SK-N-SH (cell line): ENCODE data around the gene MLLT3. TPM values are rescaled to one million over a fixed set of nuclear protein-coding genes. Genes with fewer than 3 reads are reported as not detected.

Experiments used
- CTCF ChIA-PET: fragments of 300-600, 350-600 bp; formaldehyde crosslinking; extraction: SDS; loops from one replicate; lab custom pipeline; 2021; lab: Yijun Ruan, JAX
- POLR2A ChIA-PET: fragments of 350-600 bp; sonication (Branson Sonifier 250); formaldehyde crosslinking; extraction: SDS; loops from one replicate; lab custom pipeline; 2020; ENCODE audit warnings: antibody characterized with exemption, inconsistent platforms; lab: Yijun Ruan, JAX
- DNase-seq: peaks from one replicate; pipeline ENCODE4 v3.0.0; 2012
- H2AFZ ChIP-seq: fragments of 200-600 bp; sonication (generic); 2 replicates; pipeline ENCODE4 v1.8.1; 2016; ENCODE audit warnings: antibody characterized with exemption, mild to moderate bottlenecking, low read depth
- H3F3A ChIP-seq: fragments of 200-600 bp; sonication (generic); replicated peaks from 2 replicates; pipeline ENCODE3; 2016; ENCODE audit warnings: antibody characterized with exemption, mild to moderate bottlenecking; ENCODE audit not compliant: insufficient read depth
- H3K27ac ChIP-seq, 2 experiments: fragments of 200-500 bp in 1 of 2; fragments of 200-600 bp in 1 of 2; sonication (Bioruptor generic) in 1 of 2; sonication (generic), shearing (Covaris generic) in 1 of 2; 2 replicates each; pipeline versions ENCODE4 v1.5.1 to v1.6.1; 2014 to 2016; ENCODE audit warnings: low read depth in 2 of 2, inconsistent platforms in 1 of 2, low read length in 1 of 2, mild to moderate bottlenecking in 1 of 2, mixed read lengths in 1 of 2
- H3K27me3 ChIP-seq: fragments of 200-600 bp; sonication (generic), shearing (Covaris generic); 2 replicates; pipeline ENCODE4 v1.6.1; 2016; ENCODE audit warnings: mixed run types; ENCODE audit not compliant: insufficient read depth
- H3K36me3 ChIP-seq, 2 experiments: fragments of 200-500 bp in 1 of 2; fragments of 200-600 bp in 1 of 2; sonication (Bioruptor generic) in 1 of 2; sonication (generic) in 1 of 2; replicated peaks in 1 of 2; 2 replicates each; pipeline versions ENCODE3 to v1.5.1; 2014 to 2016; ENCODE audit warnings: low read length in 1 of 2, mild to moderate bottlenecking in 1 of 2; ENCODE audit not compliant: insufficient read depth in 2 of 2, control insufficient read depth in 1 of 2
- H3K4me1 ChIP-seq, 2 experiments: fragments of 200-500 bp in 1 of 2; fragments of 200-600 bp in 1 of 2; sonication (Bioruptor generic) in 1 of 2; sonication (generic), shearing (Covaris generic) in 1 of 2; 2 replicates each; pipeline versions ENCODE4 v1.5.1 to v1.6.1; 2014 to 2016; ENCODE audit warnings: low read depth in 1 of 2, low read length in 1 of 2, mixed run types in 1 of 2; ENCODE audit not compliant: insufficient read depth in 2 of 2, control insufficient read depth in 1 of 2
- H3K4me2 ChIP-seq: fragments of 200-600 bp; sonication (generic), shearing (Covaris generic); 2 replicates; pipeline ENCODE4 v1.6.1; 2017; ENCODE audit warnings: mixed run types
- H3K4me3 ChIP-seq, 2 experiments: fragments of 200-500 bp in 1 of 2; fragments of 200-600 bp in 1 of 2; sonication (Bioruptor generic) in 1 of 2; sonication (generic), shearing (Covaris generic) in 1 of 2; 2 replicates each; pipeline versions ENCODE4 v1.5.1 to v1.8.1; 2014 to 2016; ENCODE audit warnings: low read depth in 2 of 2, inconsistent platforms in 1 of 2, low read length in 1 of 2, mild to moderate bottlenecking in 1 of 2, mixed read lengths in 1 of 2, moderate library complexity in 1 of 2
- H3K79me2 ChIP-seq: fragments of 200-600 bp; sonication (generic); 2 replicates; pipeline ENCODE4 v1.8.1; 2017; ENCODE audit warnings: mild to moderate bottlenecking; ENCODE audit not compliant: insufficient read depth
- H3K9ac ChIP-seq: fragments of 200-600 bp; sonication (generic); 2 replicates; pipeline ENCODE4 v1.6.1; 2017; ENCODE audit warnings: mixed run types
- H3K9me2 ChIP-seq: fragments of 200-600 bp; sonication (generic); 2 replicates; pipeline ENCODE4 v1.6.1; 2017; ENCODE audit warnings: mixed run types
- H3K9me3 ChIP-seq: fragments of 200-600 bp; sonication (generic); 2 replicates; pipeline ENCODE4 v1.6.1; 2017; ENCODE audit warnings: mixed run types, mild to moderate bottlenecking, moderate library complexity
- H4K20me1 ChIP-seq: fragments of 200-600 bp; sonication (generic); 2 replicates; pipeline ENCODE4 v1.6.1; 2017; ENCODE audit warnings: mild to moderate bottlenecking, mixed run types; ENCODE audit not compliant: insufficient read depth
- ELF1 ChIP-seq: IDR thresholded peaks from 2 replicates; pipeline ENCODE4 v1.4.0; 2012
- EP300 ChIP-seq, 2 experiments: IDR thresholded peaks; 2 replicates each; pipeline versions ENCODE4 v1.4.0 to v1.6.1; 2012; ENCODE audit warnings: borderline replicate concordance in 1 of 2, low read depth in 1 of 2, low read length in 1 of 2
- EZH2phosphoT487 ChIP-seq: fragments of 200-600 bp; sonication (generic); IDR thresholded peaks from 2 replicates; pipeline ENCODE4 v1.6.1; 2017; ENCODE audit warnings: low read depth, mixed run types, mild to moderate bottlenecking, antibody characterized with exemption, moderate library complexity, borderline replicate concordance
- FOSL2 ChIP-seq: IDR thresholded peaks from 2 replicates; pipeline ENCODE4 v1.4.0; 2012; ENCODE audit warnings: low read depth, mild to moderate bottlenecking, moderate library complexity, borderline replicate concordance
- FOXM1 ChIP-seq: IDR thresholded peaks from 2 replicates; pipeline ENCODE4 v1.4.0; 2012; ENCODE audit warnings: low read depth, mild to moderate bottlenecking
- GABPA ChIP-seq: IDR thresholded peaks from 2 replicates; pipeline ENCODE4 v1.4.0; 2012; ENCODE audit warnings: low read depth, mild to moderate bottlenecking
- JUND ChIP-seq: IDR thresholded peaks from 2 replicates; pipeline ENCODE4 v1.4.0; 2012
- NFIC ChIP-seq: IDR thresholded peaks from 2 replicates; pipeline ENCODE4 v1.4.0; 2012; ENCODE audit warnings: borderline replicate concordance
- NRF1 ChIP-seq: IDR thresholded peaks from 2 replicates; pipeline ENCODE4 v1.6.1; 2012; ENCODE audit warnings: low read depth, mild to moderate bottlenecking, low read length
- RAD21 ChIP-seq: IDR thresholded peaks from 2 replicates; pipeline ENCODE4 v1.6.1; 2012; ENCODE audit warnings: mild to moderate bottlenecking, low read length
- RXRA ChIP-seq: IDR thresholded peaks from 2 replicates; pipeline ENCODE4 v1.4.0; 2012; ENCODE audit warnings: low read depth, mild to moderate bottlenecking, borderline replicate concordance
- SIN3A ChIP-seq: IDR thresholded peaks from 2 replicates; pipeline ENCODE4 v1.6.1; 2012; ENCODE audit warnings: low read depth, mild to moderate bottlenecking, low read length, moderate library complexity, borderline replicate concordance
- SMC3 ChIP-seq: IDR thresholded peaks from 2 replicates; pipeline ENCODE4 v1.6.1; 2012; ENCODE audit warnings: low read depth, low read length, improper control_type of control experiment
- TCF12 ChIP-seq: IDR thresholded peaks from 2 replicates; pipeline ENCODE4 v1.4.0; 2012
- TEAD4 ChIP-seq: IDR thresholded peaks from 2 replicates; pipeline ENCODE4 v1.4.0; 2012; ENCODE audit warnings: mild to moderate bottlenecking, borderline replicate concordance; ENCODE audit not compliant: insufficient read depth
- WGBS: methylation state at CpG from one replicate; pipeline ENCODE4 v1.1.6; 2017; ENCODE audit warnings: low lambda C conversion rate; 5-methylcytosine and 5-hydroxymethylcytosine counted together
- polyA plus RNA-seq, 3 experiments: library from polyadenylated mRNA; depleted of rRNA; stranded (reverse); fragments of >200 nt; gene quantifications; 2 replicates each; pipeline ENCODE4 v1.2.3, GENCODE V29; 2012
- TF ChIP-seq, protein P1 (sequence below): fragments of 150-350 bp; IDR thresholded peaks from 2 replicates; pipeline ENCODE4 v1.6.1; 2016; ENCODE audit warnings: mild to moderate bottlenecking, low read depth, low read length
- TF ChIP-seq, protein P2 (sequence below): fragments of 150-350 bp; IDR thresholded peaks from 2 replicates; pipeline ENCODE4 v1.6.1; 2017; ENCODE audit warnings: antibody characterized with exemption, low read length, low read depth, borderline replicate concordance
- TF ChIP-seq, protein P3 (sequence below): IDR thresholded peaks from 2 replicates; pipeline ENCODE4 v1.4.0; 2012; ENCODE audit warnings: low read depth
- TF ChIP-seq, protein P4 (sequence below): IDR thresholded peaks from 2 replicates; pipeline ENCODE4 v1.4.0; 2012; ENCODE audit warnings: low read depth, borderline replicate concordance
- TF ChIP-seq, protein P5 (sequence below): IDR thresholded peaks from 2 replicates; pipeline ENCODE4; 2012

MLLT3 gene
- polyA plus RNA-seq, 1 of the 3 experiments (the other 2 are of a cell fraction): 3.9 TPM

DNA sequence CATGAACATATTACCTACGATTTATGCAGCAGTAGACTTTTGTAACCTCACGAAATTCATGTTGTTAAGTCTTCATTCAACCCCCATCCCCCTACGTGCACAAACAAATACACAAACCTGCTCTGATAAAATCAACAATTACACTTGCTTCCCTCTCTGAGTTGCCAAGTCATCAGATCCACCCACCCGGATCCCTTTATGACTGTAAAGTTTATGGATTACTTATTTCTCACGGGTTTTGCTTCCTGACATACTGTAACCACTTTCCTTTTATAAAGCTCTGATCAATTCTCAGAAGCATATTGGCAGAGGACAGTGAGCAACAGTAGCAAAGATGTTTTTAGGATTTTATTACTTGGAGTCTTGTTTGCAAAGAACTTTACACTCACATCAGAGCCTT, 70.5 kb downstream of the MLLT3 start:
- CTCF ChIA-PET: no interaction called here

More for the DNA sequence above, 70.5 kb downstream of the MLLT3 start:
- no peak overlapping the region for H3K27ac ChIP-seq
- no peaks in the 10 kb centered on the region for H3K27me3 ChIP-seq
- POLR2A ChIA-PET: no interaction called here
- H3K9me3 ChIP-seq: no peaks in the 10 kb centered on the region
- H3K9ac ChIP-seq: no peak overlapping the region
- peaks cover 6 to 29% of the 10 kb centered on the region in 2 experiments for H3K4me1 ChIP-seq
- no peak overlapping the region for H2AFZ ChIP-seq
- H4K20me1 ChIP-seq: no peaks in the 10 kb centered on the region
- 63% methylated on average over 5 of the region's 5 CpGs for WGBS
- DNase-seq: no peak
- H3K36me3 ChIP-seq: no peaks in the 10 kb centered on the region
- H3K4me3 ChIP-seq: no peak overlapping the region
- no peaks in the 10 kb centered on the region for H3F3A ChIP-seq
- TF ChIP-seq NRF1: no peak
- TF ChIP-seq RAD21: no peak
- no peak for TF ChIP-seq EZH2phosphoT487
- no peak for TF ChIP-seq ELF1
- TF ChIP-seq SIN3A: no peak
- no peak for TF ChIP-seq GABPA
- TF ChIP-seq, protein P1, sequence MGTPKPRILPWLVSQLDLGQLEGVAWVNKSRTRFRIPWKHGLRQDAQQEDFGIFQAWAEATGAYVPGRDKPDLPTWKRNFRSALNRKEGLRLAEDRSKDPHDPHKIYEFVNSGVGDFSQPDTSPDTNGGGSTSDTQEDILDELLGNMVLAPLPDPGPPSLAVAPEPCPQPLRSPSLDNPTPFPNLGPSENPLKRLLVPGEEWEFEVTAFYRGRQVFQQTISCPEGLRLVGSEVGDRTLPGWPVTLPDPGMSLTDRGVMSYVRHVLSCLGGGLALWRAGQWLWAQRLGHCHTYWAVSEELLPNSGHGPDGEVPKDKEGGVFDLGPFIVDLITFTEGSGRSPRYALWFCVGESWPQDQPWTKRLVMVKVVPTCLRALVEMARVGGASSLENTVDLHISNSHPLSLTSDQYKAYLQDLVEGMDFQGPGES: no peak
- no peak for TF ChIP-seq TCF12
- TF ChIP-seq RXRA: no peak
- no peak for TF ChIP-seq JUND
- TF ChIP-seq FOXM1: no peak
- TF ChIP-seq, protein P2, sequence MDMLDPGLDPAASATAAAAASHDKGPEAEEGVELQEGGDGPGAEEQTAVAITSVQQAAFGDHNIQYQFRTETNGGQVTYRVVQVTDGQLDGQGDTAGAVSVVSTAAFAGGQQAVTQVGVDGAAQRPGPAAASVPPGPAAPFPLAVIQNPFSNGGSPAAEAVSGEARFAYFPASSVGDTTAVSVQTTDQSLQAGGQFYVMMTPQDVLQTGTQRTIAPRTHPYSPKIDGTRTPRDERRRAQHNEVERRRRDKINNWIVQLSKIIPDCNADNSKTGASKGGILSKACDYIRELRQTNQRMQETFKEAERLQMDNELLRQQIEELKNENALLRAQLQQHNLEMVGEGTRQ: no peak
- TF ChIP-seq SMC3: no peak
- no peak for TF ChIP-seq NFIC
- TF ChIP-seq, protein P3, sequence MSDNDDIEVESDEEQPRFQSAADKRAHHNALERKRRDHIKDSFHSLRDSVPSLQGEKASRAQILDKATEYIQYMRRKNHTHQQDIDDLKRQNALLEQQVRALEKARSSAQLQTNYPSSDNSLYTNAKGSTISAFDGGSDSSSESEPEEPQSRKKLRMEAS: no peak
- TF ChIP-seq, protein P4, sequence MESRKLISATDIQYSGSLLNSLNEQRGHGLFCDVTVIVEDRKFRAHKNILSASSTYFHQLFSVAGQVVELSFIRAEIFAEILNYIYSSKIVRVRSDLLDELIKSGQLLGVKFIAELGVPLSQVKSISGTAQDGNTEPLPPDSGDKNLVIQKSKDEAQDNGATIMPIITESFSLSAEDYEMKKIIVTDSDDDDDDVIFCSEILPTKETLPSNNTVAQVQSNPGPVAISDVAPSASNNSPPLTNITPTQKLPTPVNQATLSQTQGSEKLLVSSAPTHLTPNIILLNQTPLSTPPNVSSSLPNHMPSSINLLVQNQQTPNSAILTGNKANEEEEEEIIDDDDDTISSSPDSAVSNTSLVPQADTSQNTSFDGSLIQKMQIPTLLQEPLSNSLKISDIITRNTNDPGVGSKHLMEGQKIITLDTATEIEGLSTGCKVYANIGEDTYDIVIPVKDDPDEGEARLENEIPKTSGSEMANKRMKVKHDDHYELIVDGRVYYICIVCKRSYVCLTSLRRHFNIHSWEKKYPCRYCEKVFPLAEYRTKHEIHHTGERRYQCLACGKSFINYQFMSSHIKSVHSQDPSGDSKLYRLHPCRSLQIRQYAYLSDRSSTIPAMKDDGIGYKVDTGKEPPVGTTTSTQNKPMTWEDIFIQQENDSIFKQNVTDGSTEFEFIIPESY: no peak
- TF ChIP-seq, protein P5, sequence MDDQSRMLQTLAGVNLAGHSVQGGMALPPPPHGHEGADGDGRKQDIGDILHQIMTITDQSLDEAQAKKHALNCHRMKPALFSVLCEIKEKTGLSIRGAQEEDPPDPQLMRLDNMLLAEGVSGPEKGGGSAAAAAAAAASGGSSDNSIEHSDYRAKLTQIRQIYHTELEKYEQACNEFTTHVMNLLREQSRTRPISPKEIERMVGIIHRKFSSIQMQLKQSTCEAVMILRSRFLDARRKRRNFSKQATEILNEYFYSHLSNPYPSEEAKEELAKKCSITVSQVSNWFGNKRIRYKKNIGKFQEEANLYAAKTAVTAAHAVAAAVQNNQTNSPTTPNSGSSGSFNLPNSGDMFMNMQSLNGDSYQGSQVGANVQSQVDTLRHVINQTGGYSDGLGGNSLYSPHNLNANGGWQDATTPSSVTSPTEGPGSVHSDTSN: no peak
- no peak for TF ChIP-seq FOSL2
- no peak for TF ChIP-seq TEAD4
- no peak for TF ChIP-seq EP300 (IDR thresholded peaks at IDR 0.05; ENCODE audit: borderline replicate concordance in 1 of 2, low read depth in 1 of 2, low read length in 1 of 2)
- H3K79me2 ChIP-seq: no peaks in the 10 kb centered on the region
- H3K4me2 ChIP-seq: no peak overlapping the region
- H3K9me2 ChIP-seq: no peaks in the 10 kb centered on the region
